Neural cell (in vitro differentiated cells): ENCODE measurements around the gene PRRT2.

ENCODE experiments used
- EP300 ChIP-seq: fragments of 450-650 bp; conservative IDR thresholded peaks from 2 replicates; pipeline ENCODE4 v1.6.1; 2014; ENCODE audit warnings: antibody characterized with exemption, mild to moderate bottlenecking, moderate library complexity; ENCODE audit not compliant: poor library complexity, severe bottlenecking
- POLR2AphosphoS5 ChIP-seq: IDR thresholded peaks from 2 replicates; pipeline ENCODE4 v1.6.1; 2012
- RAD21 ChIP-seq: fragments of 450-650 bp; conservative IDR thresholded peaks from 2 replicates; pipeline ENCODE4 v1.6.1; 2014; ENCODE audit warnings: antibody characterized with exemption, mild to moderate bottlenecking, moderate library complexity
- SMC3 ChIP-seq: fragments of 450-650 bp; conservative IDR thresholded peaks from 2 replicates; pipeline ENCODE4 v1.6.1; 2014; ENCODE audit warnings: antibody characterized with exemption, mild to moderate bottlenecking, moderate library complexity; ENCODE audit not compliant: poor library complexity
- TAF1 ChIP-seq: IDR thresholded peaks from 2 replicates; pipeline ENCODE4 v1.6.1; 2012; ENCODE audit warnings: low read depth
- TF ChIP-seq, protein P1 (sequence below): fragments of 450-650 bp; IDR thresholded peaks from 2 replicates; pipeline ENCODE4 v1.5.1; 2014; ENCODE audit warnings: antibody characterized with exemption, mild to moderate bottlenecking, moderate library complexity; ENCODE audit not compliant: poor library complexity, severe bottlenecking

DNA sequence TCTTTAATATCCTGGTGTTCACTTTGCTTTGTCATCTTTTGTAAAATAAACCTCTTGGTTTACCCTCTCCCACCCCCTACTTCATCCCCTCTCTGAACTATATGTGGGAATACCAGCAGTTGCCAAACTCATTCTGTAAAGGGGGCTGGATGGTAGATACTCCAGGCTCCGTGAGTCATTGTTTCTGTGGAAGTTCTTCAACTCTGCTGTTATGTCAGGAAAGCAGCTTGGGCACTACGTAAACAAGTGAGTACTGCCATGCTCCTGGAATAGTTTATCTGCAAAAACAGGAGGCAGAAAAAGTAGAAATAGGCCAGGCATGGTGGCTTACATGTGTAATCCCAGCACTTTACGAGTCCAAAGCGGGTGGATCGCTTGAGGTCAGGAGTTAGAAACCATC lies 25.8 kb downstream of the PRRT2 start:
- TF ChIP-seq, protein P1, sequence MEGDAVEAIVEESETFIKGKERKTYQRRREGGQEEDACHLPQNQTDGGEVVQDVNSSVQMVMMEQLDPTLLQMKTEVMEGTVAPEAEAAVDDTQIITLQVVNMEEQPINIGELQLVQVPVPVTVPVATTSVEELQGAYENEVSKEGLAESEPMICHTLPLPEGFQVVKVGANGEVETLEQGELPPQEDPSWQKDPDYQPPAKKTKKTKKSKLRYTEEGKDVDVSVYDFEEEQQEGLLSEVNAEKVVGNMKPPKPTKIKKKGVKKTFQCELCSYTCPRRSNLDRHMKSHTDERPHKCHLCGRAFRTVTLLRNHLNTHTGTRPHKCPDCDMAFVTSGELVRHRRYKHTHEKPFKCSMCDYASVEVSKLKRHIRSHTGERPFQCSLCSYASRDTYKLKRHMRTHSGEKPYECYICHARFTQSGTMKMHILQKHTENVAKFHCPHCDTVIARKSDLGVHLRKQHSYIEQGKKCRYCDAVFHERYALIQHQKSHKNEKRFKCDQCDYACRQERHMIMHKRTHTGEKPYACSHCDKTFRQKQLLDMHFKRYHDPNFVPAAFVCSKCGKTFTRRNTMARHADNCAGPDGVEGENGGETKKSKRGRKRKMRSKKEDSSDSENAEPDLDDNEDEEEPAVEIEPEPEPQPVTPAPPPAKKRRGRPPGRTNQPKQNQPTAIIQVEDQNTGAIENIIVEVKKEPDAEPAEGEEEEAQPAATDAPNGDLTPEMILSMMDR, result no peak
- TF ChIP-seq POLR2AphosphoS5 (no peak), RAD21 (no peak), TAF1 (no peak), EP300 (no peak), SMC3 (no peak)
